ENCODE results near the gene NDC80. TPM values are rescaled to one million over a fixed set of nuclear protein-coding genes. Genes with fewer than 3 reads are reported as not detected.
A peak's percentile ranks its signal among the peaks of the same experiment; 100 is the strongest.
"Not testable (repeated sequence)": the region's sequence is repeated elsewhere in the genome, so short reads cannot be mapped to it uniquely, and the experiment has no call there.

NDC80 gene
- not detected for total RNA-seq

DNA sequence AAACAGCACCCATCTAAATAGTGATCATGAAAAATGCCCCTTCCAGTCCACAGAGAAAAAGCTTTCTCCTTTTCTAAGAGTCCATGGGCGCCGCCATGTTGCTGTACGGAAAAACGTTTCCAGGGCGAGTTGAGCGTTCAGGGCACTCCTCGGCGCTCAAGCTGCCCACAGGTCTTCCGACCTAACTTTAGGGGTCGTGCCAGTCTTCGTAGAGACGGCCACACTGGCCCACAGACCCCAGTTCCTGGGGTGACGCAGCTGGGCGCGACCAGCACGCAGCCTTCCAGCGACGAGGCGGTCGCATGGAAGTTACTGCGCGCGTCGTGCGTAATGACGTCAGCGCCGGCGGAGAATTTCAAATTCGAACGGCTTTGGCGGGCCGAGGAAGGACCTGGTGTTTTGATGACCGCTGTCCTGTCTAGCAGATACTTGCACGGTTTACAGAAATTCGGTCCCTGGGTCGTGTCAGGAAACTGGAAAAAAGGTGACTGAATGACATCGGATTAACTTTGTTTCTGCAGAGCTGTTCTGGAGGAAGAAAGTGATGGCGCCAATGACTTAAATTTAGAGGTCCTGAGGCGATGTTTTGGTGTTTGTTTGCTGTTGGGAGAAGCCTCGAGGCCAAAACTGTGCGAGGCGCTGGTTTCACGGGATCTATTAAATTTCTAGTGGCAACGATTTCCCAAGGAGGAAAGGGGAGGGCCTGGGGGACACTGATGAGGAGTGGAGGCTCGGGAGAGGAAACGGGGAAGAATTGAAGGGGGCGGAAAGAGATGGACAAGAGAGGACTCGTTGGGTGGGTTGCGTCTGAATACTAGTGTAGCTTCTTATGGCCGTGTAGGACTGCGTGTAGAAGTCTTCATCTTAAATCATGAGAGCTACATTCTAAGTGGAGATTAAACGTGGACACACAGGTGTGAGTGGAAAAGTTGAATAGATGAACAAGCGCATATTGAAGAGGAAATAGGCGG, at the start of gene NDC80, which contains the start of gene METTL4:
TSS of gene NDC80 (plus strand) at position 358 of the 971 bp plus-strand sequence. CDS start 1,429 bp downstream, outside the sequence.
TSS of gene METTL4 (minus strand) at position 306 of the 971 bp plus-strand sequence. CDS start 4,289 bp downstream, outside the sequence.
- Histone ChIP-seq H3K36me3 (no peaks in the 10 kb centered on the region), H3K9me3 (no peaks in the 10 kb centered on the region), H3K27ac (peak within 1 kb of the TSS; percentile 97 to 99), H3K4me3 (peak within 1 kb of the TSS; percentile 65 to 66), H3K27me3 (no peaks in the 10 kb centered on the region), H3K4me1 (peaks cover 0 to 5% of the 10 kb centered on the region in 2 donors)
- TF ChIP-seq, protein P1, sequence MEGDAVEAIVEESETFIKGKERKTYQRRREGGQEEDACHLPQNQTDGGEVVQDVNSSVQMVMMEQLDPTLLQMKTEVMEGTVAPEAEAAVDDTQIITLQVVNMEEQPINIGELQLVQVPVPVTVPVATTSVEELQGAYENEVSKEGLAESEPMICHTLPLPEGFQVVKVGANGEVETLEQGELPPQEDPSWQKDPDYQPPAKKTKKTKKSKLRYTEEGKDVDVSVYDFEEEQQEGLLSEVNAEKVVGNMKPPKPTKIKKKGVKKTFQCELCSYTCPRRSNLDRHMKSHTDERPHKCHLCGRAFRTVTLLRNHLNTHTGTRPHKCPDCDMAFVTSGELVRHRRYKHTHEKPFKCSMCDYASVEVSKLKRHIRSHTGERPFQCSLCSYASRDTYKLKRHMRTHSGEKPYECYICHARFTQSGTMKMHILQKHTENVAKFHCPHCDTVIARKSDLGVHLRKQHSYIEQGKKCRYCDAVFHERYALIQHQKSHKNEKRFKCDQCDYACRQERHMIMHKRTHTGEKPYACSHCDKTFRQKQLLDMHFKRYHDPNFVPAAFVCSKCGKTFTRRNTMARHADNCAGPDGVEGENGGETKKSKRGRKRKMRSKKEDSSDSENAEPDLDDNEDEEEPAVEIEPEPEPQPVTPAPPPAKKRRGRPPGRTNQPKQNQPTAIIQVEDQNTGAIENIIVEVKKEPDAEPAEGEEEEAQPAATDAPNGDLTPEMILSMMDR (IDR thresholded peaks at IDR 0.05): no peak
- DNase-seq (ENCODE audit: low spot score in 2 of 2): peak; percentile 10 to 86
- intact Hi-C loops (cut with DNase I): loop anchor here (1.0 kb wide), 1 partner anchor 84 kb away; the partner anchor contains the start of gene SMCHD1

DNA sequence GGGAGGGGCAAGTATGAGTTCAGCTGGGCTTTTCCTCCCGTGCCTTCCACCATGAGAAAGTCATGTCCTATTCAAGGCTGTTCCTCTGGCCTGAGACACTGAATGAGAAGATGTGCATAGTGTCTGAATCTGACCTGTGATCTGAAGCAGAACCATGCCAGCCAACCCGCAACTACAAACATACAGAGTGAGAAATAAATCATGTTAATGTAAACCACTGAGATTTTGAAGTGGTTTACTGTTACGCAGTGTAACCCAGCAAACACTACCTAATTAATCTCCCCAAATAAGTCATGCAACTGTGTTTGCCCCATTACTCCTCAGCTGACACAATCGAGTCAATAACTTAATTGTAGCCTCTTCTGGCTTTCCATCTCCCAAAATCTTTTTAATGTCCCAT, 49.2 kb upstream of the NDC80 start:
- H3K27ac ChIP-seq: no peak overlapping the region
- no peak for DNase-seq (ENCODE audit: low spot score in 2 of 2)
- H3K4me3 ChIP-seq: no peak overlapping the region
- H3K9me3 ChIP-seq: no peaks in the 10 kb centered on the region
- TF ChIP-seq, protein P1 (IDR thresholded peaks at IDR 0.05): no peak
- H3K36me3 ChIP-seq: no peaks in the 10 kb centered on the region
- intact Hi-C loops (cut with DNase I): no loop called here
- H3K27me3 ChIP-seq: no peaks in the 10 kb centered on the region
- no peaks in the 10 kb centered on the region for H3K4me1 ChIP-seq

DNA sequence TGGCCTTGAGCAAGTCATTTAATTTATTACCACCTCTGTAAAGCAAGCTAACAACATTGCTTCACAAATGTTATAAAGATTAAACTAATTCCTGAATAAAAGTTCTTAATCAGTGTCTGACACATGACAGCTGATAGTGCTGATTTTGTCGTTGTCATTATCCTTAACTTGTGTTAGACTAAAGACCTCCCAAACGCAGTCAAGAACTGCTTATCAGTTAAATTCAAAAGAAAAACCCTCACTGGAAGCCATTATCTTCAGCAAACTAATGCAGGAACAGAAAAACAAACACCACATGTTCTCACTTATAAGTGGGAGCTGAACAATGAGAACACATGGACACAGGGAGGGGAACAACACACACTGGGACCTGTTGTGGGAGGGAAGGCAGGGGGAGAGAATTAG, 46.6 kb upstream of the NDC80 start:
- H3K4me1 ChIP-seq; H3K9me3 ChIP-seq; H3K4me3 ChIP-seq; H3K36me3 ChIP-seq; H3K27ac ChIP-seq; intact Hi-C loops (cut with DNase I); H3K27me3 ChIP-seq; DNase-seq (ENCODE audit: low spot score in 2 of 2): not testable (repeated sequence)

DNA sequence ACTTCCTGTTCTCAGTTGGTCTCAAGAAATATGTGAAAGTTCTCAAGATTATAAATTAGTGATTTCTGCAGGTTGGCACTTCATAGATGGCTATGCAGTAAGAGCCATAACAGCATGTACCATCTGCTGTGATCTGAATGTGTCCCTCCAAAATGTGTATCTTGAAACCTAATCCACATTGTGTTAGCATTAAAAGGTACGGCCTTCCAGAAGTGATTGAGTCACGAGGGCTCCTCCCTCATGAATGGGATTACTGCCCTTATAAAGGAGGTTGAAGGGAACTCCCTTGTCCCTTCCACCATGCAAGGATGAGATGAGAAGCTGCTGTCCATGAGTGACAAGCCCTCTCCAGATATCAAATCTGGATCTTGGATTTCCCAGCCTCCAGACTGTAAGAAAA, 45.0 kb upstream of the NDC80 start:
- Histone ChIP-seq H3K9me3 (no peaks in the 10 kb centered on the region), H3K36me3 (no peaks in the 10 kb centered on the region), H3K27ac (no peak overlapping the region), H3K4me3 (no peak overlapping the region), H3K4me1 (no peaks in the 10 kb centered on the region), H3K27me3 (no peaks in the 10 kb centered on the region)
- no peak for DNase-seq (ENCODE audit: low spot score in 2 of 2)
- intact Hi-C loops (cut with DNase I): no loop called here
- TF ChIP-seq, protein P1 (IDR thresholded peaks at IDR 0.05): no peak

DNA sequence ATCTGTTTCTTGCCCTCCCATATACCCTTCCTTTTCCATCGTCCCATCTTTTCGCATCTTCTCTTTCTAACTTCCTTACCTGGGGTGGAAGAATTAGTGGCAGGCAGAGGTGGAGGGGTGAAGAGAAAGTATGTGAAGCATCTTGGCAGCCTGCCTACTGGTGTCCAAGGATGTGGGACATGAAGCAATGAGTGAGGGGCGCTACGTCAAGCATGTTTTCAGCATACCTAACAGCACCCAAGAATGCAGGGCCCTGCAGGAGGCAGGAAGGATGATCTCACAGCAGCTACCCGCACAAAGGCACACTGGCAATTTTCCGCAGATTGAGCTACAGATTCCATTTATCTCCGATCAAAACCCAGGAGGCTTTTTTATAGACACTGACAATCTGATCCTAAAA, 42.2 kb upstream of the NDC80 start:
- Histone ChIP-seq H3K9me3 (no peaks in the 10 kb centered on the region), H3K36me3 (no peaks in the 10 kb centered on the region), H3K4me1 (no peaks in the 10 kb centered on the region), H3K27me3 (no peaks in the 10 kb centered on the region), H3K4me3 (no peak overlapping the region), H3K27ac (no peak overlapping the region)
- TF ChIP-seq, protein P1 (IDR thresholded peaks at IDR 0.05): no peak
- intact Hi-C loops (cut with DNase I): no loop called here
- no peak for DNase-seq (ENCODE audit: low spot score in 2 of 2)

DNA sequence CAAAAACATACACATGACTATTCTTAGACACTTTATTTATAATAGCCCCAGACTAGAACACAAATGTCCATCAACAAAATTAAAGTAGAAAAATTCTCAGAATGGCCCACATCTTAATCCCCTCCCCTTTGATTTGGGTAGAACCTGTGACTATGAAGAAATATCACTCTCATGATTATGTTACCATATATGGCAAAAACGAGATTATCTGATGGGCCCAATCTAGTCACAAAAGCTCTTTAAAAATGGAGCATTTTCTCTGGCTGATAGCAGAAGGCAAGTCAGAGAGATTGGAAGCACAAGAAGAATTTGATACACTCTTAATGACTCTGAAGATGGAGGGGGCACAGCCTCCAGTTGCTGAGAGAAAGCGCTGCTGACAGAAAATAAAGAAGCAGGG, 39.6 kb upstream of the NDC80 start:
- no peak overlapping the region for H3K27ac ChIP-seq
- H3K4me3 ChIP-seq: no peak overlapping the region
- H3K9me3 ChIP-seq: no peaks in the 10 kb centered on the region
- intact Hi-C loops (cut with DNase I): no loop called here
- H3K36me3 ChIP-seq: no peaks in the 10 kb centered on the region
- TF ChIP-seq, protein P1 (IDR thresholded peaks at IDR 0.05): no peak
- no peak for DNase-seq (ENCODE audit: low spot score in 2 of 2)
- no peaks in the 10 kb centered on the region for H3K4me1 ChIP-seq
- H3K27me3 ChIP-seq: no peaks in the 10 kb centered on the region

All from ascending aorta (tissue), 2 donors.